ENCODE data around the gene ERFE.
A peak's percentile ranks its signal among the peaks of the same experiment; 100 is the strongest.

GRCh38 chr2:238155051-238155760, 3.6 kb upstream of the ERFE start:
- TF ChIP-seq, protein P1, sequence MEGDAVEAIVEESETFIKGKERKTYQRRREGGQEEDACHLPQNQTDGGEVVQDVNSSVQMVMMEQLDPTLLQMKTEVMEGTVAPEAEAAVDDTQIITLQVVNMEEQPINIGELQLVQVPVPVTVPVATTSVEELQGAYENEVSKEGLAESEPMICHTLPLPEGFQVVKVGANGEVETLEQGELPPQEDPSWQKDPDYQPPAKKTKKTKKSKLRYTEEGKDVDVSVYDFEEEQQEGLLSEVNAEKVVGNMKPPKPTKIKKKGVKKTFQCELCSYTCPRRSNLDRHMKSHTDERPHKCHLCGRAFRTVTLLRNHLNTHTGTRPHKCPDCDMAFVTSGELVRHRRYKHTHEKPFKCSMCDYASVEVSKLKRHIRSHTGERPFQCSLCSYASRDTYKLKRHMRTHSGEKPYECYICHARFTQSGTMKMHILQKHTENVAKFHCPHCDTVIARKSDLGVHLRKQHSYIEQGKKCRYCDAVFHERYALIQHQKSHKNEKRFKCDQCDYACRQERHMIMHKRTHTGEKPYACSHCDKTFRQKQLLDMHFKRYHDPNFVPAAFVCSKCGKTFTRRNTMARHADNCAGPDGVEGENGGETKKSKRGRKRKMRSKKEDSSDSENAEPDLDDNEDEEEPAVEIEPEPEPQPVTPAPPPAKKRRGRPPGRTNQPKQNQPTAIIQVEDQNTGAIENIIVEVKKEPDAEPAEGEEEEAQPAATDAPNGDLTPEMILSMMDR (IDR thresholded peaks at IDR 0.05 in 4 of 5, conservative IDR thresholded peaks at IDR 0.05 in 1 of 5): no peak
- peak in 1 of 2 donors; percentile 20 for TF ChIP-seq POLR2A (IDR thresholded peaks at IDR 0.05)

Measured in gastrocnemius medialis (tissue), 4 donors.